ENCODE measurements around the gene ZNF232. TPM values are rescaled to one million over a fixed set of nuclear protein-coding genes. Genes with fewer than 3 reads are reported as not detected.
"Not testable (repeated sequence)": the region's sequence is repeated elsewhere in the genome, so short reads cannot be mapped to it uniquely, and the experiment has no call there.

The ZNF232 gene
- total and polyA plus RNA-seq, 2 donors (not counting 1 experiment from before 2014, with no cell fraction given): 9.9 to 17.4 TPM

GRCh38 chr17:5131146-5131715, 19.6 kb upstream of the ZNF232 start:
- Histone ChIP-seq H3K79me2 (ENCODE audit: control insufficient read depth, insufficient read depth, low read length) (no peaks in the 10 kb centered on the region), H3K36me3 (replicated peaks in 1 of 2; ENCODE audit: control extremely low read depth in 1 of 2, control insufficient read depth in 1 of 2, extremely low read depth in 1 of 2, insufficient read depth in 2 of 2, low read length in 1 of 2) (no peaks in the 10 kb centered on the region), H4K20me1 (ENCODE audit: control insufficient read depth, insufficient read depth, low read length, poor library complexity, severe bottlenecking) (no peaks in the 10 kb centered on the region), H3K27me3 (replicated peaks in 1 of 4; ENCODE audit: control extremely low read depth in 1 of 4, control insufficient read depth in 3 of 4, insufficient read depth in 4 of 4, low read length in 3 of 4) (peaks cover 0 to 4% (median 0%) of the 10 kb centered on the region in 4 experiments), H3K27ac (ENCODE audit: low read length in 2 of 2) (no peak overlapping the region), H3K9me3 (ENCODE audit: control extremely low read depth in 1 of 3, control insufficient read depth in 2 of 3, insufficient read depth in 1 of 3, low read length in 2 of 3) (no peaks in the 10 kb centered on the region), H3K9ac (ENCODE audit: low read length) (no peak overlapping the region), H2AFZ (ENCODE audit: insufficient read depth, low read depth, low read length, poor library complexity, severe bottlenecking) (no peak overlapping the region), H3K4me3 (ENCODE audit: control extremely low read depth in 1 of 5, extremely low read depth in 1 of 5, insufficient read depth in 1 of 5, low read depth in 2 of 5, low read length in 4 of 5) (no peak overlapping the region), H3K4me1 (ENCODE audit: control insufficient read depth in 2 of 2, insufficient read depth in 2 of 2, low read length in 2 of 2) (no peaks in the 10 kb centered on the region), H3K4me2 (replicated peaks; ENCODE audit: low read depth, low read length, poor library complexity, severe bottlenecking) (no peak overlapping the region)
- intact Hi-C loops (cut with micrococcal nuclease): no loop called here
- POLR2A ChIA-PET: no interaction called here
- Mint-ChIP-seq H3K4me1 (no peaks in the 10 kb centered on the region), H3K4me3 (no peak overlapping the region), H3K9me3 (ENCODE audit: insufficient read depth) (no peaks in the 10 kb centered on the region), H3K27me3 (peaks cover 14% of the 10 kb centered on the region), H3K27ac (no peak overlapping the region)
- 98% methylated on average over 5 of the region's 7 CpGs for WGBS (ENCODE audit: insufficient coverage)
- ATAC-seq (ENCODE audit: low read depth): no peak
- CTCF ChIA-PET: no interaction called here
- TF ChIP-seq CTCF (IDR thresholded peaks at IDR 0.05) (no peak), EZH2 (IDR thresholded peaks at IDR 0.05; ENCODE audit: borderline replicate concordance, insufficient read depth, low read depth, low read length, poor library complexity, severe bottlenecking) (no peak)
- DNase-seq: no peak

- H3K4me3 ChIP-seq (ENCODE audit: control extremely low read depth in 1 of 5, extremely low read depth in 1 of 5, insufficient read depth in 1 of 5, low read depth in 2 of 5, low read length in 4 of 5); H3K27me3 ChIP-seq (replicated peaks in 1 of 4; ENCODE audit: control extremely low read depth in 1 of 4, control insufficient read depth in 3 of 4, insufficient read depth in 4 of 4, low read length in 3 of 4); H3K4me1 ChIP-seq (ENCODE audit: control insufficient read depth in 2 of 2, insufficient read depth in 2 of 2, low read length in 2 of 2); ATAC-seq (ENCODE audit: low read depth); DNase-seq; CTCF ChIA-PET; H3K4me2 ChIP-seq (replicated peaks; ENCODE audit: low read depth, low read length, poor library complexity, severe bottlenecking); H2AFZ ChIP-seq (ENCODE audit: insufficient read depth, low read depth, low read length, poor library complexity, severe bottlenecking); H3K27ac ChIP-seq (ENCODE audit: low read length in 2 of 2); H3K9me3 ChIP-seq (ENCODE audit: control extremely low read depth in 1 of 3, control insufficient read depth in 2 of 3, insufficient read depth in 1 of 3, low read length in 2 of 3); H3K9ac ChIP-seq (ENCODE audit: low read length); H3K36me3 ChIP-seq (replicated peaks in 1 of 2; ENCODE audit: control extremely low read depth in 1 of 2, control insufficient read depth in 1 of 2, extremely low read depth in 1 of 2, insufficient read depth in 2 of 2, low read length in 1 of 2); H4K20me1 ChIP-seq (ENCODE audit: control insufficient read depth, insufficient read depth, low read length, poor library complexity, severe bottlenecking); H3K4me3 Mint-ChIP-seq; POLR2A ChIA-PET; H3K9me3 Mint-ChIP-seq (ENCODE audit: insufficient read depth); H3K4me1 Mint-ChIP-seq; H3K79me2 ChIP-seq (ENCODE audit: control insufficient read depth, insufficient read depth, low read length); H3K27ac Mint-ChIP-seq; intact Hi-C loops (cut with micrococcal nuclease): not testable (repeated sequence)
- peaks cover 14% of the 10 kb centered on the region for H3K27me3 Mint-ChIP-seq
- WGBS (ENCODE audit: insufficient coverage): 85% methylated on average over 3 of the region's 5 CpGs
Measured at GRCh38 chr17:5130687-5131086, 19.0 kb upstream of the ZNF232 start.

- intact Hi-C loops (cut with micrococcal nuclease); H3K4me3 ChIP-seq (ENCODE audit: control extremely low read depth in 1 of 5, extremely low read depth in 1 of 5, insufficient read depth in 1 of 5, low read depth in 2 of 5, low read length in 4 of 5); H3K9me3 ChIP-seq (ENCODE audit: control extremely low read depth in 1 of 3, control insufficient read depth in 2 of 3, insufficient read depth in 1 of 3, low read length in 2 of 3); H3K4me3 Mint-ChIP-seq; H3K36me3 ChIP-seq (replicated peaks in 1 of 2; ENCODE audit: control extremely low read depth in 1 of 2, control insufficient read depth in 1 of 2, extremely low read depth in 1 of 2, insufficient read depth in 2 of 2, low read length in 1 of 2); H2AFZ ChIP-seq (ENCODE audit: insufficient read depth, low read depth, low read length, poor library complexity, severe bottlenecking); H3K79me2 ChIP-seq (ENCODE audit: control insufficient read depth, insufficient read depth, low read length); CTCF ChIA-PET; ATAC-seq (ENCODE audit: low read depth); H3K9me3 Mint-ChIP-seq (ENCODE audit: insufficient read depth); H3K27ac Mint-ChIP-seq; H3K4me1 ChIP-seq (ENCODE audit: control insufficient read depth in 2 of 2, insufficient read depth in 2 of 2, low read length in 2 of 2); H3K27ac ChIP-seq (ENCODE audit: low read length in 2 of 2); POLR2A ChIA-PET; H3K27me3 ChIP-seq (replicated peaks in 1 of 4; ENCODE audit: control extremely low read depth in 1 of 4, control insufficient read depth in 3 of 4, insufficient read depth in 4 of 4, low read length in 3 of 4); H3K4me1 Mint-ChIP-seq; DNase-seq; H3K9ac ChIP-seq (ENCODE audit: low read length); H4K20me1 ChIP-seq (ENCODE audit: control insufficient read depth, insufficient read depth, low read length, poor library complexity, severe bottlenecking); H3K4me2 ChIP-seq (replicated peaks; ENCODE audit: low read depth, low read length, poor library complexity, severe bottlenecking): not testable (repeated sequence)
- WGBS (ENCODE audit: insufficient coverage): 98% methylated on average over 10 of the region's 10 CpGs
- peaks cover 14% of the 10 kb centered on the region for H3K27me3 Mint-ChIP-seq
Measured at GRCh38 chr17:5130261-5130660, 18.6 kb upstream of the ZNF232 start.

Measured in B cell (primary cell).